BLaER1 (cell line): Measurements from ENCODE around the gene EIF4E1B.

Source experiments
- H3K27ac ChIP-seq: shearing (Covaris generic); formaldehyde crosslinking; 2 replicates; pipeline ENCODE4 v1.8.1; 2022
- H3K27me3 ChIP-seq: shearing (Covaris generic); formaldehyde crosslinking; 2 replicates; pipeline ENCODE4 v1.8.1; 2022
- H3K36me3 ChIP-seq: shearing (Covaris generic); formaldehyde crosslinking; 2 replicates; pipeline ENCODE4 v1.8.1; 2022
- H3K4me1 ChIP-seq: shearing (Covaris generic); formaldehyde crosslinking; 2 replicates; pipeline ENCODE4 v1.8.1; 2022
- H3K4me2 ChIP-seq: shearing (Covaris generic); formaldehyde crosslinking; 2 replicates; pipeline ENCODE4 v1.8.1; 2022
- H3K4me3 ChIP-seq: shearing (Covaris generic); formaldehyde crosslinking; 2 replicates; pipeline ENCODE4 v1.8.1; 2022
- H3K9ac ChIP-seq: shearing (Covaris generic); formaldehyde crosslinking; 2 replicates; pipeline ENCODE4 v1.8.1; 2022
- H3K9me3 ChIP-seq: shearing (Covaris generic); formaldehyde crosslinking; 2 replicates; pipeline ENCODE4 v1.8.1; 2022
- H4K20me1 ChIP-seq: shearing (Covaris generic); formaldehyde crosslinking; 2 replicates; pipeline ENCODE4 v1.8.1; 2022
- Cebpa-rat ChIP-seq: shearing (Covaris generic); IDR thresholded peaks from 2 replicates; pipeline ENCODE4 v1.8.1; 2022

Gene EIF4E1B

GRCh38 chr5:176694146-176694545, 63.7 kb downstream of the EIF4E1B start:
- Histone ChIP-seq H3K27me3 (peaks cover 73% of the 10 kb centered on the region), H3K4me3 (no peak overlapping the region), H3K27ac (no peak overlapping the region), H3K4me1 (no peaks in the 10 kb centered on the region), H4K20me1 (peaks cover 8% of the 10 kb centered on the region; the same call in 1 of the 2 replicates), H3K9me3 (no peaks in the 10 kb centered on the region), H3K36me3 (no peaks in the 10 kb centered on the region), H3K9ac (no peak overlapping the region), H3K4me2 (no peak overlapping the region)
- TF ChIP-seq Cebpa-rat, result no peak

GRCh38 chr5:176694631-176695030, 64.2 kb downstream of the EIF4E1B start:
- H3K4me3 ChIP-seq, result no peak overlapping the region

GRCh38 chr5:176695073-176695472, 64.6 kb downstream of the EIF4E1B start:
- H3K4me1 ChIP-seq, result no peaks in the 10 kb centered on the region
- H3K4me3 ChIP-seq, result no peak overlapping the region
- no peak overlapping the region for H3K4me2 ChIP-seq
- H3K36me3 ChIP-seq, result no peaks in the 10 kb centered on the region
- H3K27ac ChIP-seq, result no peak overlapping the region
- H3K9me3 ChIP-seq, result no peaks in the 10 kb centered on the region
- TF ChIP-seq Cebpa-rat, result no peak
- no peak overlapping the region for H3K9ac ChIP-seq
- peaks cover 75% of the 10 kb centered on the region for H3K27me3 ChIP-seq
- peaks cover 8% of the 10 kb centered on the region; the same call in 1 of the 2 replicates for H4K20me1 ChIP-seq

More at GRCh38 chr5:176694631-176695030, 64.2 kb downstream of the EIF4E1B start:
- H3K27ac ChIP-seq, result no peak overlapping the region
- TF ChIP-seq Cebpa-rat, result no peak
- peaks cover 8% of the 10 kb centered on the region; the same call in 1 of the 2 replicates for H4K20me1 ChIP-seq
- no peaks in the 10 kb centered on the region for H3K4me1 ChIP-seq
- no peaks in the 10 kb centered on the region for H3K9me3 ChIP-seq
- H3K4me2 ChIP-seq, result no peak overlapping the region
- H3K27me3 ChIP-seq, result peaks cover 75% of the 10 kb centered on the region
- no peaks in the 10 kb centered on the region for H3K36me3 ChIP-seq
- no peak overlapping the region for H3K9ac ChIP-seq
